ENCODE results near the gene RGS8.

DNA sequence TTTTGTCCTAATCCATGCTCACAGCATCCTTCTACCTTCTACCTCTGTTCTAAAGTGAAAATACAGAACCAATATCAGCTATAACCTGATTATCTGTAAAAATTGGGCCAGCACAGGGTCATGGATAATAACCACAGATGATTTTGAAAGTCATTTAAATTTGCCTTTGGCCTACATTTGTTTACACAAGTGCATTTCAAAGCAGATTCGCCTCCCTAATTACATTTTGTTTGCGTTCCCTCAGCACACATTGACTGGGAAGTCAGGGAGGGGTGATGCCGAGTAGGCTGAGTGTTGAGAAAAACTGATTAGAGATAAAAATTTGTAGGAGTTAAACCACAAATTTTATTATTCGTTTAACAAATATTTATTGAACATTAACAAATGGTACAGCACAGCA is 19.2 kb upstream of the RGS8 start:
- TF ChIP-seq POLR2AphosphoS5 (IDR thresholded peaks at IDR 0.05; ENCODE audit: insufficient read depth in 1 of 2, low read depth in 1 of 2), result no peak
- TF ChIP-seq, protein P1, sequence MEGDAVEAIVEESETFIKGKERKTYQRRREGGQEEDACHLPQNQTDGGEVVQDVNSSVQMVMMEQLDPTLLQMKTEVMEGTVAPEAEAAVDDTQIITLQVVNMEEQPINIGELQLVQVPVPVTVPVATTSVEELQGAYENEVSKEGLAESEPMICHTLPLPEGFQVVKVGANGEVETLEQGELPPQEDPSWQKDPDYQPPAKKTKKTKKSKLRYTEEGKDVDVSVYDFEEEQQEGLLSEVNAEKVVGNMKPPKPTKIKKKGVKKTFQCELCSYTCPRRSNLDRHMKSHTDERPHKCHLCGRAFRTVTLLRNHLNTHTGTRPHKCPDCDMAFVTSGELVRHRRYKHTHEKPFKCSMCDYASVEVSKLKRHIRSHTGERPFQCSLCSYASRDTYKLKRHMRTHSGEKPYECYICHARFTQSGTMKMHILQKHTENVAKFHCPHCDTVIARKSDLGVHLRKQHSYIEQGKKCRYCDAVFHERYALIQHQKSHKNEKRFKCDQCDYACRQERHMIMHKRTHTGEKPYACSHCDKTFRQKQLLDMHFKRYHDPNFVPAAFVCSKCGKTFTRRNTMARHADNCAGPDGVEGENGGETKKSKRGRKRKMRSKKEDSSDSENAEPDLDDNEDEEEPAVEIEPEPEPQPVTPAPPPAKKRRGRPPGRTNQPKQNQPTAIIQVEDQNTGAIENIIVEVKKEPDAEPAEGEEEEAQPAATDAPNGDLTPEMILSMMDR (IDR thresholded peaks at IDR 0.05), result no peak
